Ovary (tissue), 9 donors: Measurements from ENCODE around the gene IGF2BP1. TPM values are rescaled to one million over a fixed set of nuclear protein-coding genes. Genes with fewer than 3 reads are reported as not detected.

Experiments used
- DNase-seq, 5 donors: peaks; one replicate each; pipeline ENCODE4 v3.0.0-alpha.2; 2019 to 2020
- H3K27ac ChIP-seq, 2 donors: fragments of 200-600 bp; one replicate each; pipeline versions ENCODE4 v1.5.1 to v1.8.0; 2019 to 2022
- H3K27me3 ChIP-seq: fragments of 200-600 bp; one replicate; pipeline ENCODE4 v1.8.0; 2022
- H3K36me3 ChIP-seq: fragments of 200-600 bp; sonication (generic); one replicate; pipeline ENCODE4 v1.5.1; 2019
- H3K4me1 ChIP-seq: one replicate; pipeline ENCODE4 v1.8.1; 2013; ENCODE audit warnings: mild to moderate bottlenecking, moderate library complexity; ENCODE audit not compliant: insufficient read depth
- H3K4me3 ChIP-seq: fragments of 200-600 bp; sonication (generic); one replicate; pipeline ENCODE4 v1.5.1; 2017
- H3K9me3 ChIP-seq, 2 donors: fragments of 200-600 bp in 1 of 2; sonication (generic) in 1 of 2; one replicate each; pipeline versions ENCODE4 v1.5.1 to v1.8.1; 2013 to 2019; ENCODE audit warnings: mild to moderate bottlenecking in 1 of 2, moderate library complexity in 1 of 2
- CTCF ChIP-seq, 3 donors: fragments of 450-650 bp in 2 of 3; fragments of 200-600 bp in 1 of 3; IDR thresholded peaks; one replicate each; pipeline versions ENCODE4 v1.5.1 to v1.8.0; 2016 to 2022; ENCODE audit warnings: antibody characterized with exemption in 3 of 3, mild to moderate bottlenecking in 1 of 3
- EP300 ChIP-seq: sonication (generic); formaldehyde crosslinking; IDR thresholded peaks from one replicate; pipeline ENCODE4 v1.6.1; 2017; ENCODE audit warnings: antibody characterized with exemption
- POLR2A ChIP-seq: fragments of 450-650 bp; IDR thresholded peaks from one replicate; pipeline ENCODE4 v1.6.1; 2017; ENCODE audit warnings: antibody characterized with exemption, mild to moderate bottlenecking, moderate library complexity
- WGBS, 3 donors: extraction: QIAGEN DNeasy Blood & Tissue Kit in 1 of 3; methylation state at CpG; one replicate each; pipeline versions ENCODE4 v1.1.5 to v1.1.7; 2013 to 2017; 5-methylcytosine and 5-hydroxymethylcytosine counted together
- intact Hi-C, 4 donors: fragments of 100-400 bp; cut with DNase I; formaldehyde crosslinking; loops; one replicate each; pipeline versions ENCODE4 v1.11.0 to v1.15.1; 2022 to 2023
- polyA plus RNA-seq, 2 donors: library from polyadenylated mRNA; stranded (reverse); fragments of 200-250 nt in 1 of 2; fragments of 350-450 nt in 1 of 2; fragmentation: Illumina TruSeq in 1 of 2; extraction: RNeasy Lipid Tissue Mini Kit (QIAGEN cat#74804) in 1 of 2; gene quantifications; one replicate each; pipeline ENCODE4 v1.2.3, GENCODE V29; 2013 to 2014
- total RNA-seq, 7 donors: library from RNA; depleted of rRNA in 2 of 7; stranded (reverse); fragments of >200 nt in 2 of 7; fragmentation: NEBNext Ultra II Directional in 3 of 7; extraction: Animal tissue kit (Norgen Biotek cat#: 25700) in 3 of 7; gene quantifications; one replicate each; pipeline versions ENCODE4 v1.1.0 to v1.2.4, GENCODE V29; 2016 to 2023
- donor health status: DM: no; HTN: no; CAD: no; lungs with moderate emphysema.
- donor health status: DM: no; HTN: no; CAD: no.
- donor health status: Bipolar disorder and iron deficiency.
- donor health status: DM: yes; HTN: yes; CAD: no.
- donor health status: DM: no; HTN: no; CAD: no.
- donor health status: DM: yes; HTN: yes; CAD: no.

IGF2BP1 gene
- total and polyA plus RNA-seq, 9 donors = 0.12 to 1.0 TPM; not detected in 7

DNA sequence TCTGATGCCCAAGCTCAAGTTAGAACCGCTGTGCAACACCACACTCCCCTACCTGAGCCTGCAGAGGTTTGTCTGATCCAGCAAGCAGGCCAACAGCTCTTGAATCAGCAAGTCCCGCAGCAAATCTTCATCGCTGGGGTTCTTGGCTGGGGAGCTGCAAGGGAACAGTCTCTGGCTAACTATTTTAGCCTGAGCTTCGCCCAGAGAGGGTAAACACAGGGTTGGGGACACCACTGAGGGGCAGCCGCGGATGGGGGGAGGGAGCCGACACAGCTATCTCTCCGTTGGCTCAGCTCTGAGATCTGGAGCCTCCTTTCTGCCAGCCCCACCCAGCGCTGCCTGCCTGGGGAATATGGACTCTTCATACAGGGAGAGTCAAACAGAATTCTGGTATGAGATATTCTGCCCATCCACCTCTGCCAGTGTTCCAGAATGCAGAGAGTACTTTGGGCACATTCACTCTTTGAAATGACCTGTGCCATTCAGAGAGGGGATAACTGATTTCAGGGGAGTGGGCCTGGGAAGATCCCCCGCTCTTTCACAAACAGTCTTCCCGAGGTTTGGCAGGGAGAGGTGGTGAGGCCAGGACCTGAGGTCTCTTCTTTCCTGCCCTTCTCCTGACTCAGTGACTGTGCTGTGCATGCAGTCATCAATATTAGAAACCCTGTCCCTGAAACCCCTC lies 36.2 kb upstream of the IGF2BP1 start:
- TF ChIP-seq CTCF (IDR thresholded peaks at IDR 0.05) = no peak
- TF ChIP-seq POLR2A = no peak
- no peak for TF ChIP-seq EP300
- intact Hi-C loops = no loop called here
- Histone ChIP-seq H3K9me3 (no peaks in the 10 kb centered on the region), H3K4me3 (no peak overlapping the region), H3K27me3 (no peaks in the 10 kb centered on the region), H3K36me3 (no peaks in the 10 kb centered on the region), H3K4me1 (no peaks in the 10 kb centered on the region), H3K27ac (no peak overlapping the region)
- 14 to 24% (median 21%) methylated on average over 11 of the region's 11 CpGs for WGBS, 3 donors
- no peak for DNase-seq

- Histone ChIP-seq H3K36me3 (no peaks in the 10 kb centered on the region), H3K27ac (no peak overlapping the region), H3K27me3 (no peaks in the 10 kb centered on the region), H3K4me3 (no peak overlapping the region), H3K4me1 (no peaks in the 10 kb centered on the region), H3K9me3 (no peaks in the 10 kb centered on the region)
- intact Hi-C loops = no loop called here
- TF ChIP-seq EP300 (no peak), POLR2A (no peak), CTCF (IDR thresholded peaks at IDR 0.05) (no peak)
- no peak for DNase-seq
- WGBS, 3 donors = 14 to 17% (median 15%) methylated on average over 10 of the region's 10 CpGs
These were observed 35.5 kb upstream of the IGF2BP1 start for GRCh38 chr17:48961516-48962233.

- intact Hi-C loops = loop anchor here in 1 of 4 donors (2.0 kb wide), 1 partner anchor 731 kb away; no protein-coding TSS in a partner anchor
- Histone ChIP-seq H3K4me1 (no peaks in the 10 kb centered on the region), H3K36me3 (no peaks in the 10 kb centered on the region), H3K9me3 (no peaks in the 10 kb centered on the region), H3K27me3 (no peaks in the 10 kb centered on the region), H3K4me3 (no peak overlapping the region), H3K27ac (no peak overlapping the region)
- TF ChIP-seq CTCF (IDR thresholded peaks at IDR 0.05) (no peak), POLR2A (no peak), EP300 (no peak)
- DNase-seq = no peak
- 14 to 17% (median 15%) methylated on average over 4 of the region's 4 CpGs for WGBS, 3 donors
These were observed 27.0 kb upstream of the IGF2BP1 start for GRCh38 chr17:48970224-48970623.

DNA sequence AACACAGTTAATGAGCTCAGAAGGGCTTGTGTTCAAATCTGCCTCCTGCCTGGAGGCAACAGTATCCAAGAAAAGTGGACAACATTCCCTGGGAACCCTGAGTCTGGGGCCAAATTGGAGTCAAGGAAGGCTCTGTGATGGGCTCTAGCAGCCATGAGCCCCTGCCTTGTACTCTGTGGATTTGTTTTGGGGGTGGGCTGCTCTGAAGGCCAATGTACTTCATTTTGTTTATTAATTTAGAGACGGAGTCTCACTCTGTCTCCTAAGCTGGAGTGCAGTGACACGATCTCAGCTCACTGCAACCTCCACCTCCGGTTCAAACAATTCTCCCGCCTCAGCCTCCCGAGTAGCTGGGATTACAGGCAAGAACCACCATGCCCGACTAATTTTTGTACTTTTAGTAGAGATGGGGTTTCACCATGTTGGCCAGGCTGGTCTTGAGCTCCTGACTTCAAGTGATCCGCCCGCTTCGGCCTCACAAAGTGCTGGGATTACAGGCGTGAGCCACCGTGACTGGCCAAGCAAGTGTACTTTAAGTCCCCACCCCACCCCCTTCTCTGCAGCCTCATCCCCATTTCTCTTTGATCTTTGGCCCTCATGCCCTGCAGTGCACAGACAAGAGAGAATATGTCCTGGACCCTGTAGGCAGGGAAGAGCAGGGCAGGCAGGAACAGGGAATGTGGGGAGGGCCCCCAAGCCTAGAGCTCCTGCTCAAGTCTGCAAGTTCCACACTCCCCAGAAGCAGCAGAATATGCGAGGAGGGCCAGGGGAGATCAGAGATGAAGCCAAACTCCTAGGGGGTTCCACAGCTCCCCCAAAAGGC lies 26.1 kb upstream of the IGF2BP1 start:
- Histone ChIP-seq H3K27ac (no peak overlapping the region), H3K27me3 (no peaks in the 10 kb centered on the region), H3K4me1 (no peaks in the 10 kb centered on the region), H3K9me3 (no peaks in the 10 kb centered on the region), H3K4me3 (no peak overlapping the region), H3K36me3 (no peaks in the 10 kb centered on the region)
- TF ChIP-seq CTCF (IDR thresholded peaks at IDR 0.05) = no peak
- TF ChIP-seq EP300 = no peak
- TF ChIP-seq POLR2A = no peak
- DNase-seq = no peak
- WGBS, 3 donors = 83 to 86% (median 86%) methylated on average over 12 of the region's 12 CpGs
- intact Hi-C loops = loop anchor here in 1 of 4 donors (2.0 kb wide), 1 partner anchor 732 kb away; no protein-coding TSS in a partner anchor
